Endothelial cell of umbilical vein (primary cell): ENCODE measurements around the gene PSPC1. TPM values are rescaled to one million over a fixed set of nuclear protein-coding genes. Genes with fewer than 3 reads are reported as not detected.

Experiments used
- BruUV-seq: library from RNA; stranded (reverse); fragments of 400-500 nt; replicated peaks from 2 replicates; lab custom pipeline; 2021; lab: Mats Ljungman, UMichigan
- CTCF ChIA-PET: fragments of 300-600, 350-600 bp; sonication (Branson Sonifier 250); formaldehyde crosslinking; loops from one replicate; lab custom pipeline; 2021; ENCODE audit warnings: antibody characterized with exemption, inconsistent platforms; lab: Charles Lee
- POLR2A ChIA-PET: fragments of 300-600, 350-600 bp; sonication (Branson Sonifier 250); formaldehyde crosslinking; loops from one replicate; lab custom pipeline; 2021; ENCODE audit warnings: antibody characterized with exemption, inconsistent platforms; lab: Charles Lee
- DNase-seq: peaks from one replicate; pipeline ENCODE4 v3.0.0-alpha.2; 2011; ENCODE audit warnings: low read depth, low spot score
- FAIRE-seq: peaks from 2 replicates; lab custom pipeline; 2011; peaks lifted over from hg19 to GRCh38; lab: Jason Lieb, UNC
- H2AFZ ChIP-seq: 2 replicates; pipeline ENCODE4 v1.6.0; 2012; ENCODE audit warnings: low read depth, low read length, control low read depth, inconsistent platforms
- H3K27ac ChIP-seq: 2 replicates; pipeline ENCODE4 v1.5.1; 2011; ENCODE audit warnings: low read depth, mild to moderate bottlenecking, control low read depth, low read length, moderate library complexity; ENCODE audit not compliant: insufficient read depth
- H3K27me3 ChIP-seq, 2 experiments: 2 replicates each; pipeline versions ENCODE4 v1.6.0 to v1.6.1; 2011; ENCODE audit warnings: low read length in 2 of 2, mixed read lengths in 1 of 2; ENCODE audit not compliant: control insufficient read depth in 2 of 2, insufficient read depth in 2 of 2
- H3K36me3 ChIP-seq, 2 experiments: 2 replicates in 1 of 2; 3 replicates in 1 of 2; pipeline ENCODE4 v1.5.1; 2011; ENCODE audit warnings: low read length in 2 of 2, mild to moderate bottlenecking in 1 of 2, moderate library complexity in 1 of 2; ENCODE audit not compliant: control insufficient read depth in 2 of 2, insufficient read depth in 2 of 2; ENCODE audit errors: extremely low read depth in 1 of 2
- H3K4me1 ChIP-seq: 3 replicates; pipeline ENCODE4 v1.5.1; 2011; ENCODE audit warnings: mild to moderate bottlenecking, low read length; ENCODE audit not compliant: control insufficient read depth, insufficient read depth; ENCODE audit errors: extremely low read depth
- H3K4me2 ChIP-seq: 2 replicates; pipeline ENCODE4 v1.6.1; 2011; ENCODE audit warnings: low read length, control low read depth, mixed read lengths; ENCODE audit not compliant: insufficient read depth
- H3K4me3 ChIP-seq, 3 experiments: fragments of 200-600 bp in 1 of 3; sonication (generic), shearing (Covaris generic) in 1 of 3; replicated peaks in 1 of 3; 2 replicates each; pipeline ENCODE4 v1.5.1; 2011 to 2016; ENCODE audit warnings: control low read depth in 3 of 3, low read length in 3 of 3, mild to moderate bottlenecking in 2 of 3, inconsistent platforms in 1 of 3, low read depth in 1 of 3, moderate library complexity in 1 of 3; ENCODE audit not compliant: insufficient read depth in 1 of 3
- H3K79me2 ChIP-seq: 2 replicates; pipeline ENCODE4 v1.6.0; 2012; ENCODE audit warnings: low read length, inconsistent platforms; ENCODE audit not compliant: control insufficient read depth, insufficient read depth
- H3K9ac ChIP-seq: replicated peaks from 2 replicates; pipeline ENCODE3; 2011; ENCODE audit warnings: low read length, control low read depth; ENCODE audit not compliant: insufficient read depth; ENCODE audit errors: extremely low read depth
- H3K9me1 ChIP-seq: replicated peaks from 3 replicates; pipeline ENCODE4 v1.6.0; 2011; ENCODE audit warnings: mild to moderate bottlenecking, low read length; ENCODE audit not compliant: control insufficient read depth, insufficient read depth; ENCODE audit errors: extremely low read depth
- H3K9me3 ChIP-seq: replicated peaks from 2 replicates; pipeline ENCODE4 v1.5.1; 2012; ENCODE audit warnings: low read length, inconsistent platforms; ENCODE audit not compliant: control insufficient read depth, insufficient read depth
- H4K20me1 ChIP-seq: replicated peaks from 2 replicates; pipeline ENCODE3; 2011; ENCODE audit warnings: mild to moderate bottlenecking, low read length; ENCODE audit not compliant: control insufficient read depth, insufficient read depth; ENCODE audit errors: extremely low read depth
- EZH2 ChIP-seq: IDR thresholded peaks from 2 replicates; pipeline ENCODE4 v1.6.1; 2012; ENCODE audit warnings: borderline replicate concordance, low read depth, mild to moderate bottlenecking, moderate library complexity, low read length, inconsistent platforms; ENCODE audit not compliant: severe bottlenecking
- FOS ChIP-seq: IDR thresholded peaks from 2 replicates; pipeline ENCODE4 v1.6.1; 2011; ENCODE audit warnings: mild to moderate bottlenecking, low read length, moderate library complexity, borderline replicate concordance; ENCODE audit not compliant: insufficient read depth
- GATA2 ChIP-seq: IDR thresholded peaks from 2 replicates; pipeline ENCODE4 v1.7.0; 2011; ENCODE audit warnings: low read depth, mild to moderate bottlenecking, moderate library complexity, mixed read lengths, low read length; ENCODE audit not compliant: insufficient read length, insufficient read depth
- JUN ChIP-seq: IDR thresholded peaks from 2 replicates; pipeline ENCODE4 v1.6.1; 2011; ENCODE audit warnings: borderline replicate concordance, low read depth; ENCODE audit not compliant: insufficient read length, insufficient read depth
- MAX ChIP-seq: IDR thresholded peaks from 2 replicates; pipeline ENCODE4 v1.6.1; 2011; ENCODE audit not compliant: insufficient read depth, insufficient read length
- MYC ChIP-seq: IDR thresholded peaks from one replicate; pipeline ENCODE4 v1.6.1; 2011; ENCODE audit warnings: mild to moderate bottlenecking, low read depth, low read length
- POLR2A ChIP-seq: IDR thresholded peaks from 2 replicates; pipeline ENCODE4 v1.6.1; 2012; ENCODE audit warnings: low read depth, mild to moderate bottlenecking, control low read depth, low read length
- POLR2AphosphoS5 ChIP-seq: IDR thresholded peaks from 2 replicates; pipeline ENCODE4 v1.6.1; 2012; ENCODE audit warnings: low read depth, mild to moderate bottlenecking, control low read depth, low read length, moderate library complexity; ENCODE audit not compliant: insufficient read depth
- dilution Hi-C: fragments of 300-500 bp; cut with MboI; formaldehyde crosslinking; loops from one replicate; pipeline ENCODE4 v1.15.0; 2019; ENCODE audit warnings: low sequenced_read_pairs; ENCODE audit not compliant: extremely low pct_ligation_motif_present
- intact Hi-C: fragments of 100-400 bp; cut with micrococcal nuclease; formaldehyde crosslinking; loops from one replicate; pipeline ENCODE4 v1.10.0; 2022
- polyA plus RNA-seq, 4 experiments: library from polyadenylated mRNA; depleted of rRNA in 3 of 4; stranded (reverse) in 3 of 4; unstranded in 1 of 4; fragments of >200 nt; gene quantifications; 2 replicates each; pipeline versions ENCODE4 v1.2.1 to v1.2.3, GENCODE V29; 2011 to 2012; ENCODE audit warnings: missing spikeins in 1 of 4
- total RNA-seq: library from RNA; stranded (reverse); gene quantifications from 2 replicates; pipeline ENCODE4 v1.2.3, GENCODE V29; 2021
- TF ChIP-seq, protein P1 (sequence below), 2 donors: IDR thresholded peaks; 1 replicate in 1 of 2; 2 replicates in 1 of 2; pipeline ENCODE4 v1.5.1; 2011; ENCODE audit warnings: low read length in 2 of 2, mild to moderate bottlenecking in 2 of 2, moderate library complexity in 2 of 2, control low read depth in 1 of 2, inconsistent platforms in 1 of 2, low read depth in 1 of 2; ENCODE audit not compliant: insufficient read depth in 1 of 2; ENCODE audit errors: extremely low read depth in 1 of 2

PSPC1 gene
- total and polyA plus RNA-seq, 2 donors (not counting 3 experiments of a cell fraction or from before 2014, with no cell fraction given), result 22.8 to 55.7 TPM

DNA sequence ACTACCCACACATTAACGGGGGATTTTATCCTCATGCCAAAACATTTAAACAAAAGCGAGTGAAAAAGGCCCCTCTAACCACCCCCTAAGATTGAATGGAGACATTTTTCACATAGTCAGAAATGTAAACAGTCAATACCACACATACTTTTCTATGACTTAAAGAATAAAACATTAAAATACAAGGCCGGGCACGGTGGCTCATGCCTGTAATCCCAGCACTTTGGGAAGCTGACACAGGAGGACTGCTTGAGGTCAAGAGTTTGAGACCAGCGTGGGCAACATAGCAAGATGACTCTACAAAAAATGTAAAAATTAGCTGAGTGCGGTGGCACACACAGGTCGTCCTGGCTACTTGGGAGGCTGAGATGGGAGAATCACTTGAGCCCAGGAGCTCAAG is 102.0 kb downstream of the PSPC1 start:
- ChIA-PET POLR2A (no interaction called here), CTCF (no interaction called here)
- intact Hi-C loops (no loop called here), dilution Hi-C loops (no loop called here)
- Histone ChIP-seq H2AFZ (no peak overlapping the region), H3K36me3 (peaks cover 3% of the 10 kb centered on the region in 2 experiments), H3K79me2 (peaks cover 13% of the 10 kb centered on the region), H4K20me1 (no peaks in the 10 kb centered on the region), H3K9ac (no peak overlapping the region), H3K9me1 (no peaks in the 10 kb centered on the region), H3K4me3 (no peak overlapping the region), H3K4me2 (no peak overlapping the region), H3K4me1 (peaks cover 27% of the 10 kb centered on the region), H3K27ac (no peak overlapping the region), H3K27me3 (no peaks in the 10 kb centered on the region), H3K9me3 (no peaks in the 10 kb centered on the region)
- FAIRE-seq (no peak), DNase-seq (no peak)
- no TSS peak for BruUV-seq
- TF ChIP-seq JUN, result no peak
- TF ChIP-seq GATA2, result no peak
- TF ChIP-seq, protein P1, sequence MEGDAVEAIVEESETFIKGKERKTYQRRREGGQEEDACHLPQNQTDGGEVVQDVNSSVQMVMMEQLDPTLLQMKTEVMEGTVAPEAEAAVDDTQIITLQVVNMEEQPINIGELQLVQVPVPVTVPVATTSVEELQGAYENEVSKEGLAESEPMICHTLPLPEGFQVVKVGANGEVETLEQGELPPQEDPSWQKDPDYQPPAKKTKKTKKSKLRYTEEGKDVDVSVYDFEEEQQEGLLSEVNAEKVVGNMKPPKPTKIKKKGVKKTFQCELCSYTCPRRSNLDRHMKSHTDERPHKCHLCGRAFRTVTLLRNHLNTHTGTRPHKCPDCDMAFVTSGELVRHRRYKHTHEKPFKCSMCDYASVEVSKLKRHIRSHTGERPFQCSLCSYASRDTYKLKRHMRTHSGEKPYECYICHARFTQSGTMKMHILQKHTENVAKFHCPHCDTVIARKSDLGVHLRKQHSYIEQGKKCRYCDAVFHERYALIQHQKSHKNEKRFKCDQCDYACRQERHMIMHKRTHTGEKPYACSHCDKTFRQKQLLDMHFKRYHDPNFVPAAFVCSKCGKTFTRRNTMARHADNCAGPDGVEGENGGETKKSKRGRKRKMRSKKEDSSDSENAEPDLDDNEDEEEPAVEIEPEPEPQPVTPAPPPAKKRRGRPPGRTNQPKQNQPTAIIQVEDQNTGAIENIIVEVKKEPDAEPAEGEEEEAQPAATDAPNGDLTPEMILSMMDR (IDR thresholded peaks at IDR 0.05; ENCODE audit: extremely low read depth in 1 of 2, insufficient read depth in 1 of 2, low read depth in 1 of 2, low read length in 2 of 2), result no peak
- TF ChIP-seq POLR2A, result no peak
- TF ChIP-seq POLR2AphosphoS5, result no peak
- no peak for TF ChIP-seq MAX
- no peak for TF ChIP-seq FOS
- no peak for TF ChIP-seq MYC
- TF ChIP-seq EZH2, result no peak
